Activated naive CD4-positive, alpha-beta T cell (primary cell): ENCODE measurements around the gene AFF4.
"Not testable (repeated sequence)": the region's sequence is repeated elsewhere in the genome, so short reads cannot be mapped to it uniquely, and the experiment has no call there.

Experiments used
- DNase-seq, 4 experiments: peaks; one replicate each; lab custom pipeline; 2025; lab: John Stamatoyannopoulos, UW

The AFF4 gene

GRCh38 chr5:132956166-132956799 lies 7.2 kb downstream of the AFF4 start:
- DNase-seq = not testable (repeated sequence)

DNA sequence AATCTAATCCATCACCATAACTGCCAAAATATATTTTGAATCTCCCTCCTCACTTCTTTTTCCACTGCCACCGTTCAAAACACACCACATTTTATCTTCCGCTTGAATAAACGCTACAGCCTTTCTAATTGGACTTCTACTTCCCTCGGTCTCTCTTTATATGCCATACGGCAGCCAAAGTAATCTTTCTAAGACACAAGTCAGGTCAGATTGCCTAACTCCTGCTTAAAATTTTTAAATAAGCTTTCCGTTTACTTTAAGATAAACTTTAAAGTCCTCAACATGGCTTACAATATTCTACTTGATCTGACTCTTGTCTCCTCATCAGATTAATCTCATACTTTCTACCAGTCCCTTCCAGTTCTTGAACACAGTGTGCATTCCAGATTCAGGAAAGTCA lies 9.7 kb downstream of the AFF4 start:
- no peak for DNase-seq

DNA sequence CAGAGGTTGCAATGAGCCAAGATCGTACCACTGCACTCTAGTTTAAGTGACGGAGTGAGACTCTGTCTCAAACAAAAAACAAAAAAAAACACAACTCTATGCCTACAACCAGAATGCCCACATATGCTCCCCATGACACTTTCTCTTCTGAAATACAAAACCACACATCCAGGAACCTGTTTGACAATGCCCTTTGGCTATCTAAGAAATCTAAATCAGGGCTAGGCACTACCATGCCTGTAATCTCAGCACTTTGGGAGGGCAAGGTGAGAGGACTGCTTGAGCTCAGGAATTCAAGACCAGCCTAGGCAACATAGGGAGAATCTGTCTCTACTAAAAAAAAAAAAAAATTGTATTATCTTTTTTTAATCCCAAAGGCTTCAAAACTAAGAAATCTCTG lies 10.6 kb downstream of the AFF4 start:
- DNase-seq = no peak

DNA sequence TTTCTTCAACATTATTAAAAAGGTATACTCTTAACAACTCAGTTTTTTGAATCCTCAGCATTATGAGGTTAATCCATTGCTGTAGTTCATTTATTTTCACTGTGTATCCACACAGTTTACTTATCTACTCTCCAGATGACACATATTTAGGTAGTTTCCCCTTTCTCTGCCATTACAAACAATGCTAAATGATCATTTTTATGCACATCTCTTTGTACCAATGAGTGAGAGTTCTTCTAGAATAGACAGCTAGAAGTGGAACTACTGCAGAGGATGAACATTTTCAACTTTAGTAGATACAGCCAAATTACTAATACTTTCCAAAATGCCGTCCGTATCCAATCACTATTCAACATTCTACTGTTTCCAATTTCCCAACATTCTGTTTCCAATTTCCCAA lies 11.5 kb downstream of the AFF4 start:
- no peak for DNase-seq

GRCh38 chr5:132949136-132949535 lies 14.3 kb downstream of the AFF4 start:
- DNase-seq = no peak

DNA sequence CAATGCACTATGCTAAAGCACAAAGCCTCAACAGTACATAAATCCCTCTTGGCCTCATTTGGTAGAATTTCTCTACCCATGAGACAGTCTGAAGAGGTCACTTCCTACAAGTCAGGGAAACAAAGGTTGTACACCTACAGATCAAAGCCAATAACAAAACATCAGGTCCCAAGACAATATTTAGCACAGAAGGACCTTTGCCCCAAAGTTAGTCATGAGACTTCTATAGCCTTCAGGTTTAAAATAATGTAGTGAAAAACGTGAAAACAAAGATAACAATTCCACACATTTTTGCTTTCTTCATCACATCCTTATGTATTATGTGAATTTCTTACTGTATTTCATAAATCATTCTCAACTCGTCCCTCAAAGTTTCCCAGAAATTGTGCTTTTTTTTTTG lies 15.8 kb downstream of the AFF4 start:
- no peak for DNase-seq

- DNase-seq = not testable (repeated sequence)
Measured at GRCh38 chr5:132945315-132945714, 18.1 kb downstream of the AFF4 start.

- DNase-seq = no peak
Measured at GRCh38 chr5:132943362-132944022, 19.9 kb downstream of the AFF4 start.

DNA sequence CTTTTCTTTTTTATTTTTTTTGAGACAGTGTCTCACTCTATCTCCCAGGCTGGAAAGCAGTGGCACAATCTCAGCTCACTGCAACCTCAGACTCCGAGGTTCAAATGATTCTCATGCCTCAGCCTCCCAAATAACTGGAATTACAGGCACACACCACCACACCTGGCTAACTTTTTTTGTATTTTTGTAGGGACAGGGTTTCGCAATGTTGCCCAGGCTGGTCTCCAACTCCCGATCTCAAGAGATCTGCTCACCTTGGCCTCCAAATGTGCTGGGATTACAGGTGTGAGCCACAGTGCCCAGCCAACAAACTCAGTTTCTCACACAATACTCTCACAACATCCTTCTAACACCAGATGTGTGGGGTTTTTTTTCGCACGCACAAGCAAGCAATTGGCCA lies 22.1 kb downstream of the AFF4 start:
- DNase-seq = no peak

GRCh38 chr5:132928062-132928407 lies 35.4 kb downstream of the AFF4 start:
- no peak for DNase-seq

DNA sequence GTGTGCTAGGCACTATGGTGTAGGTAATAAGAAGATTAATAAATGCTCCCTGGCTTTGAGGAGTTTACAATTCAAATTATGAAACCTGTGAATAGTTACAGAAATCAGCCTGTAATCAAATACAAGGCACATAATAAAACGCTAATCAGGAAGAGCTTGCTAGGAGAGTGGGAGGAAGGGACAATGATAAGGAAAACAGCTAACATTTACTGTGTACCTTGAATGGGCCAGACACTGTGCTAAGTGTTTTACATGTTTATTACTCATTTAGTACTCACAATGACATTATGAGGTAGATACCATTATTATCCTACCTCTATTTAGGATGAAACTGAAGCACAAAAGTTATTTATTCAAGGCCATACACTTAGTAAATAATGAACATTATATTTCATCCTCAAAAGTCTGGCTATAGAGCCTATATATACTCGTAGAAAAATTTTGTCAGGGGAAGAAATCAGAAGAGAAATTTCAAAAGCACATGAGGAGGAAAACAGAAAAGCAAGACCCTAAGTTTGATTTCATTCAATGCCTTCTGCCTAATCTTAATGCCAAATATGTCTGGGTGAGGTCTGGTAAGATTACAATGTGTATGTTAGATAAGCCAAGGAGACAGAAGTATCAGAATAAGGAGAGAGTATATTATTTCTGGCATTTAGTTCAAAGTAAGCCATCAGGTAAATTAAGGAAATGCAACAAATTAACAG lies 35.9 kb downstream of the AFF4 start:
- no peak for DNase-seq

GRCh38 chr5:132926437-132926836 lies 37.0 kb downstream of the AFF4 start:
- DNase-seq = no peak

DNA sequence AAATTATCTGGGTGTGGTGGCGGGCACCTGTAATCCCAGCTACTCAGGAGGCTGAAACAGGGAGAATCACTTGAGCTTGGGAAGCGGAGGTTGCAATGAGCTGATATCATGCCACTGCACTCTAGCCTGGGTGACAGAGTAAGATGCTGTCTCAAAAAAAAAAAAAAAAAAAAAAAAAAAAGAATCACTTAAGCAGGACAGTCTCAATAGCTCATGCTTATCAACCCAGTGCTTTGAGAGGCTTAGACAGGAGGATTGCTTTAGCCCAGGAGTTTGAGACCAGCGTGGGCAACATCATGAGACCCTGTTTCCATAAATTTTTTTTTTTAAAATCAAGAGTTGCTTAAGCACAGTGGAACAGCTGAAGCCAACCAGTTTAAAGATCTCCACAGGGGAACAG lies 47.3 kb downstream of the AFF4 start:
- no peak for DNase-seq

DNA sequence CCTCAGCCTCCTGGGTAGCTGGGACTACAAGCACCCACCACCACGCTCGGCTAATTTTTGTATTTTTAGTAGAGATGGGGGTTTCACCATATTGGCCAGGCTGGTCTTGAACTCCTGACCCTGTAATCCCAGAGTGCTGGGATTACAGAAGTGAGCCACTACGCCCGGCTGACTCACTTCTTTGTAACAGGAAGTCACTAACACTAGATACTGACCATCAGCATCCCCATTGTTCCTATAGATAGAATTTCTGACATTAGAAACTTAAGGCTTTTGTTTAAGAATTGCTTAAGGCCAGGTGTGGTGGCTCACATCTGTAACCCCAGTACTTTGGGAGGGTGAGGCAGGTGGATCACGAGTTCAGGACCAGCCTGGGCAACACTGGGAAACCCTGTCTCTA lies 47.8 kb downstream of the AFF4 start:
- no peak for DNase-seq

DNA sequence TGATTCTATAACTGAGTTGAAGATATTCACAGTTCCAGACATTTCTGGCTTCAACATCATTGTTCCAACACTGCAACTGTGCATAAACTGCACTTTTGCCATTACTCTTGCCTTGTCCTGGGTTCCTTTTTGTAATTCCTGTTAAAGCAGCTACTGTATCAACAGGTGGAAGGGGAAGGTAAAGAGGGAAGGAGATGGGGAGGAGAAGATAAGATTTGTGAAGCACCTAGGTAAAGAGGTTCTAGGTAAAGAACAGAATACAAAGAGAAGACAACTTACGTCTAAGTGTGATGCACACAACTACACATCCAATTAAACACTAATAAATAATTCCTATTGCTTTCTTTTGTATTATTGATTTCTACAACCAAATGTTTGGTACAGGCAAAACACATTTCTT lies 53.7 kb downstream of the AFF4 start:
- no peak for DNase-seq

DNA sequence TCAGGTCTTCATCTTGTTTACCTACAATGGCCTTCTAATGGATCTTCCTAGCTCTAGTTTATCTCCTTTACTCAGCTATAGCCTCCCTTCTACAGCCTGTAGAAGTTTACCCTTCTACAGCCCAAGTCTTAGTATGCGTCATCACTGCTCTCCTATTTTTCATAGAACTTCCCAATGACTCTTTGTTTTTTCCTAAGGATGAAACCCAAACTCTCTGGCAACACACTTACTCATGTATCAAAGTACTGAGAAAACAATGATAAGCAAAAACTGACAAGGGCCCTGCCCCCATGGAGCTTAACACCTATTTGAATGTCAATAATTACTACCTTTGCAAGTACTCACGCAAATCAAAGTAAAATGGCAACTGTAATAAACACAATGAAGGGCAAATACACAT lies 56.3 kb downstream of the AFF4 start:
- DNase-seq = no peak

GRCh38 chr5:132905938-132906337 lies 57.5 kb downstream of the AFF4 start:
- no peak for DNase-seq

- no peak for DNase-seq
Measured at GRCh38 chr5:132901730-132902129, 61.7 kb downstream of the AFF4 start.

DNA sequence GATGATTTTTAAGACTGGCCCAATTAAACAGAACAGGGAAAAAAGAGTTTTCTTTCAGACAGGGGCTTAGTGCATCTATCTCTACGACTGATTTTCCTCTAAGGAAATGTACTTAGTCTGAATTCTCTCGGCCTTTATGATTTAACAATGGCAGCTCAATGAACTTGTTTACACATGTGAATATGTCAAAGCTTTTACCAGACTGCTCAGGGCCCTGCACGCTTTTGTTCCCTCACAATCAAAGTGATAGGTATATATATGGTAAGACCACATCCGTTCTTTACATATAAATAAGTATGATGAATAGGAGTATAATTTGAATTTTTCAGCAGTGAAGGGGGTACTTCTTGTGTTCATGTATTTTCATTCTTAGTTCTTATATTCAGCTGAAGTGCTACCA lies 62.4 kb downstream of the AFF4 start:
- no peak for DNase-seq

- DNase-seq = no peak
Measured at GRCh38 chr5:132898094-132898493, 65.3 kb downstream of the AFF4 start.

- no peak for DNase-seq
Measured at GRCh38 chr5:132896685-132897084, 66.7 kb downstream of the AFF4 start.

GRCh38 chr5:132895719-132896305 lies 67.6 kb downstream of the AFF4 start:
- no peak for DNase-seq

GRCh38 chr5:132890817-132891216 lies 72.6 kb downstream of the AFF4 start:
- DNase-seq = no peak
